ENCODE data around the gene ANXA7. TPM values are rescaled to one million over a fixed set of nuclear protein-coding genes. Genes with fewer than 3 reads are reported as not detected.

ANXA7 gene
- total RNA-seq, 1 donor from 2014 or later, result 90.1 TPM

DNA sequence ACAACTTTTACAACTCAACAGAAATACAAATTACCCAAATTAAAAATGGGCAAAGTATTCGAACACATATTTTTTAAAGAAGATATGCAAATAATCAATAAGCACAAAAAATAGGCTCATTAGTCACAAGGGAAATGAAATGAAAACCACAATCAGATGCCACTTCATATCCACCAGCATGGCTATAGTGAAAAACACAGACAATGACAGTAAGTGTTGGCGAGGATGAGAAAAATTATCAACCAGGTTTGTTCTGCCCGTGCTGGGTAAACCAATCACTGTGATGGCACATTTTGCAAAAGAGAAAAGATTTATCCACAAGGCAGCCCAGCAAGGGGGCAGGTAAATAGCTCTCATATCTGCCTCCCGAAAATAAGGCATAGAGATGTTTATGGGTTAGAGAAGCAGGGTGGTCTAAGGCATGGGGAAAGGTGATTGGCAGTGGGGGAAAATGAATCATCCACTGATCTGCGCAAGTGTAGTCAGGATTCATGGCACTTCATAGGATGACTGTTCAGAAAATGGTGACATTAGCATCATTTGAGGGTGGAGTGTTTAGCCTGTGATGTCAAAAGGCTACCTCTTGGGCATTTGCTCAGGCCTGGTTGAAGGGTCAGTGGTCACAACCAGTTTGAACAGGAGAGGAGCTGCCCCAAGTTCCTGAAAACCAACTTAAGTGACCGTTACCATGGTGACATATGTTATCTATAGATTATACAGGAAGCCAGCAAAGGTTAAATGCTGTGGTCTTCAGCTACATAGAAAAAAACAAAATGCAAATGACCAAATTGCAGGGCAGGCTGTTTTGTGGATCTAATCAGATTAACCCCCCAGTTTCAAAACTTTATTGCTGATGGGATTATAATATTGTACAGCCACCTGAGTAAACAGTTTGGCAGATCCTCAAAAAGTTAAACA, 47.2 kb downstream of the ANXA7 start:
- H3K27ac ChIP-seq, result no peak overlapping the region
- no peak for DNase-seq (ENCODE audit: extremely low spot score in 2 of 2)
- TF ChIP-seq POLR2A (IDR thresholded peaks at IDR 0.05), result no peak
- TF ChIP-seq, protein P1, sequence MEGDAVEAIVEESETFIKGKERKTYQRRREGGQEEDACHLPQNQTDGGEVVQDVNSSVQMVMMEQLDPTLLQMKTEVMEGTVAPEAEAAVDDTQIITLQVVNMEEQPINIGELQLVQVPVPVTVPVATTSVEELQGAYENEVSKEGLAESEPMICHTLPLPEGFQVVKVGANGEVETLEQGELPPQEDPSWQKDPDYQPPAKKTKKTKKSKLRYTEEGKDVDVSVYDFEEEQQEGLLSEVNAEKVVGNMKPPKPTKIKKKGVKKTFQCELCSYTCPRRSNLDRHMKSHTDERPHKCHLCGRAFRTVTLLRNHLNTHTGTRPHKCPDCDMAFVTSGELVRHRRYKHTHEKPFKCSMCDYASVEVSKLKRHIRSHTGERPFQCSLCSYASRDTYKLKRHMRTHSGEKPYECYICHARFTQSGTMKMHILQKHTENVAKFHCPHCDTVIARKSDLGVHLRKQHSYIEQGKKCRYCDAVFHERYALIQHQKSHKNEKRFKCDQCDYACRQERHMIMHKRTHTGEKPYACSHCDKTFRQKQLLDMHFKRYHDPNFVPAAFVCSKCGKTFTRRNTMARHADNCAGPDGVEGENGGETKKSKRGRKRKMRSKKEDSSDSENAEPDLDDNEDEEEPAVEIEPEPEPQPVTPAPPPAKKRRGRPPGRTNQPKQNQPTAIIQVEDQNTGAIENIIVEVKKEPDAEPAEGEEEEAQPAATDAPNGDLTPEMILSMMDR (IDR thresholded peaks at IDR 0.05), result no peak
- TF ChIP-seq POLR2AphosphoS5 (IDR thresholded peaks at IDR 0.05; ENCODE audit: insufficient read depth in 1 of 2, low read depth in 1 of 2), result no peak
- peaks cover 0 to 31% of the 10 kb centered on the region in 2 donors for H3K36me3 ChIP-seq
- intact Hi-C loops (cut with DNase I), result no loop called here
- H3K4me1 ChIP-seq, result no peaks in the 10 kb centered on the region
- H3K9me3 ChIP-seq, result no peaks in the 10 kb centered on the region
- no peaks in the 10 kb centered on the region for H3K27me3 ChIP-seq
- H3K4me3 ChIP-seq, result no peak overlapping the region

DNA sequence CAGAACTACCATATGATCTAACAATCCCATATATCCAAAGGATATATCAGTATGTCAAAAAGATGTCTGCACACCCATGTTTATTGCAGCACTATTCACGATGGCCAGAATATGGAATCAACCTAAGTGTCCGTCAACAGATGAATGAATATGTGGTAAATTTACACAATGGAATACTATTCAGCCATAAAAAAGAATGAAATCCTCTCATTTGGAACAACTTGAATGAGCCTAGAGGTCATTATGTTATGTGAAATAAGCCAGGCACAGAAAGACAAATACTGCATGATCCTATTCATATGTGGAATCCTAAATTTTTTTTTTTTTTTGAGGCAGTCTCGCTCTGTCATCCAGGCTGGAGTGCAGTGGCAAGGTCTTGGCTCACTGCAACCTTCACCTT, 48.9 kb downstream of the ANXA7 start:
- no peaks in the 10 kb centered on the region for H3K27me3 ChIP-seq
- H3K9me3 ChIP-seq, result no peaks in the 10 kb centered on the region
- DNase-seq (ENCODE audit: extremely low spot score in 2 of 2), result no peak
- no peak overlapping the region for H3K4me3 ChIP-seq
- H3K27ac ChIP-seq, result no peak overlapping the region
- H3K36me3 ChIP-seq, result peaks cover 0 to 27% of the 10 kb centered on the region in 2 donors
- intact Hi-C loops (cut with DNase I), result no loop called here
- no peaks in the 10 kb centered on the region for H3K4me1 ChIP-seq
- TF ChIP-seq POLR2A (IDR thresholded peaks at IDR 0.05) (no peak), POLR2AphosphoS5 (IDR thresholded peaks at IDR 0.05; ENCODE audit: insufficient read depth in 1 of 2, low read depth in 1 of 2) (no peak)
- TF ChIP-seq, protein P1 (IDR thresholded peaks at IDR 0.05), result no peak

DNA sequence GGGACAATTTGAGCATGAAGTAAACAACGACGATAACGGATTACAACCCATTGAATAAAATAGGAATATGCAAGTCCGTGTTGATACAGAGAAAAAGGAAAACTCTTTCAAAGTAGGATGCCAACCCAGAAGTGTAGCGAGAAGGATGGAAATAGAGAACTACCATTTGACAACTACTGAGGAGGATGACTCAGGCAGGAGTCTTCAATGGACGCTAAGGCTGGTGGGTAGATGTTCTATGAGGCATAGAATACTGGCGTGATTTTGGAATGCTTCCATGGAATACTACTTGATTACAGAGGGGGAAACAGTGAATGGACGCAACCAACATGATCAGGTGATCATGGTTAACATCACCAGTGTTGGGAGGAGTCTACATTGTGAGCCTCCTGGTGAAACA, 54.4 kb downstream of the ANXA7 start:
- Histone ChIP-seq H3K4me1 (peaks cover 8% of the 10 kb centered on the region), H3K9me3 (no peaks in the 10 kb centered on the region), H3K27ac (no peak overlapping the region), H3K4me3 (no peak overlapping the region), H3K27me3 (no peaks in the 10 kb centered on the region), H3K36me3 (no peaks in the 10 kb centered on the region)
- intact Hi-C loops (cut with DNase I), result no loop called here
- DNase-seq (ENCODE audit: extremely low spot score in 2 of 2), result no peak
- TF ChIP-seq POLR2A (IDR thresholded peaks at IDR 0.05), result no peak
- TF ChIP-seq, protein P1 (IDR thresholded peaks at IDR 0.05), result no peak
- no peak for TF ChIP-seq POLR2AphosphoS5 (IDR thresholded peaks at IDR 0.05; ENCODE audit: insufficient read depth in 1 of 2, low read depth in 1 of 2)

DNA sequence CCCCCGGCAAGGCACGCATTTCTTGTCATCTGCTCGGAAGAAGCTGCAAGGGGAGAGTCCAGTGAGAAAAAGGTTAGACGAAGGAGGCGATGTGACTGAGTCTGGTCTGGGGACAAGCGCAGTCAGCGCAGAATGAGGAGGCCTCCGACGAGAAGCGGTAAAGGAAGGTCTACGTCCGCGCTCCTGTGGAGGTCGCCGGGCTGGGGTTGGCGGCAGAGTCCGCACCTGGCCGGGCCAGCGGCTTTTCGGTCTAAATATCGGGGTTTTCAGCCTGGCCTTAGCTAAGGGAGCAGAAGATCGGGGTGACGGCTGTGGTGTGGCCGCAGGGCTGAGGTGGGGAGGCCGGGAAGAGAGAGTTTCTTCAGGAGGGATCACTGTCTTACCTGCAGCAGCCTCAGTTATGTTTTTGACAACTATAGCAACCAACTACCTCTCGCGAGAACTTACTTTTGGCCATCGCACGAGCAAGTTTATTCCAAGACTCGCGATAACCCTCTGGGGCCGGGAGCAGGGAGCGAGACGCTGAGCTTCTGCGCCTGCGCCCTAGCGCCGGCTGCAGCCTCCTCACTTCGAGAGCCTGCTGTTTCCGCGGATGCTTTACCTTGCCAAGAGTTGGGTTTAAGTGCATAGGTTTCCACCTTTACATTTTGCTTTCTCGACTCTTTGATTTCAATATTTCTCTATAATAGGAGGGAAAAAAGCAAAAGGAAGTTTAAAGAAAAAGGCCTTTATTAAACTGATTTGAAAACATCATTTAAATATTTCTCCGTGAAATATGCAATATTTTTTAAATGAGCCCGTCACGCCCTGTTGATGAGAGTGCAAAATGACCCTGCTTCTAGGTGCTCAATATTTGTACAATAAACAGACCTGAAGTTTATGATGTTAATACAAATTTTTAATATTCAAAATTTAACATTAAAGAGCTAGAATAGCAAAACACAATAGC, 55.3 kb downstream of the ANXA7 start, which contains the start of gene CFAP70:
CFAP70 (minus strand) TSS at position 534 of the 949 bp plus-strand sequence. CDS start 4,068 bp downstream, outside the sequence.
- peak; percentile 46 to 89 for TF ChIP-seq POLR2AphosphoS5 (IDR thresholded peaks at IDR 0.05; ENCODE audit: insufficient read depth in 1 of 2, low read depth in 1 of 2)
- TF ChIP-seq POLR2A (IDR thresholded peaks at IDR 0.05), result no peak
- Histone ChIP-seq H3K27me3 (no peaks in the 10 kb centered on the region), H3K4me1 (peaks cover 8% of the 10 kb centered on the region), H3K9me3 (no peaks in the 10 kb centered on the region), H3K4me3 (peak within 1 kb of the TSS; percentile 68 to 89), H3K36me3 (no peaks in the 10 kb centered on the region), H3K27ac (no peak within 1 kb of the TSS)
- intact Hi-C loops (cut with DNase I), result no loop called here
- DNase-seq (ENCODE audit: extremely low spot score in 2 of 2), result peak in 1 of 2 donors; percentile 91

DNA sequence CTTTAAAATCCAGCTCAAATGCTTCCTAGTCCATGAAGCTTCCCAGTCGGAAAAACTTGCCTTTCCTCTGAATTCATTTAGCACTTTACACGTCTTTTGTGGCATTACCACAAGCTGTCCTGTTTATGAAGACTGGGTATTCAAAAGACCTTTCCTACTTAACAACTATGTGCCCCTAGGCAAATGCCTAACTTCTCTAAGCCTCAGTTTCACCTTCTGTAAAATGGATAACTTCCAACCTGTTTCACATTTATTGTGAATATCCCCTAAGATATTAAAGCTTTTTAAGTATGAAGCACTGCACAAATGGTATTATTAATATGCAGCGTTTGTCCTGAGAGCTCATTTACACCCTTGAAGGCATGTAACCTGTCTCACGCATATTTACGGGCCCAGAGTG, 56.0 kb downstream of the ANXA7 start:
- intact Hi-C loops (cut with DNase I), result no loop called here
- Histone ChIP-seq H3K36me3 (no peaks in the 10 kb centered on the region), H3K27ac (no peak overlapping the region), H3K4me3 (peak overlapping the region; percentile 68 to 89), H3K4me1 (peaks cover 8% of the 10 kb centered on the region), H3K27me3 (no peaks in the 10 kb centered on the region), H3K9me3 (no peaks in the 10 kb centered on the region)
- no peak for DNase-seq (ENCODE audit: extremely low spot score in 2 of 2)
- no peak for TF ChIP-seq POLR2A (IDR thresholded peaks at IDR 0.05)
- no peak for TF ChIP-seq POLR2AphosphoS5 (IDR thresholded peaks at IDR 0.05; ENCODE audit: insufficient read depth in 1 of 2, low read depth in 1 of 2)
- TF ChIP-seq, protein P1 (IDR thresholded peaks at IDR 0.05), result no peak
